Measurements from ENCODE around the gene S1PR5.

Gene S1PR5

DNA sequence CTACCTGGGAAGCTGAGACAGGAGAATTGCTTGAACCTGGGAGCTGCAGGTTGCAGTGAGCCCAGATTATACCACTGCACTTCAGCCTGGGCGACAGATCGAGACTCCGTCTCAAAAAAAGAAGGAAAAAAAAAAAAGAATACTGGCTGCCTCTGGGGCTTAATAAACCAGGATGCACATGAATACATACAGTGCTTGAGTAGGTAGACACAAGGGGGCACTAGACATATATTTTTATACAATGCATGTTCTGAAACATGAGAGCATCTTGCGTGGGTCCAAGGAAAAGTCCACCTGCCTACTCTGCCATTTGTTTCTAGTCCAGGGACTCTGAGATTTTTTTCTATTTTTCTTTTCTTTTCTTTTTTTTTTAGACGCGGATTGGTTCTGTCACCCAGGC, 45.3 kb downstream of the S1PR5 start:
- TF ChIP-seq, protein P1, sequence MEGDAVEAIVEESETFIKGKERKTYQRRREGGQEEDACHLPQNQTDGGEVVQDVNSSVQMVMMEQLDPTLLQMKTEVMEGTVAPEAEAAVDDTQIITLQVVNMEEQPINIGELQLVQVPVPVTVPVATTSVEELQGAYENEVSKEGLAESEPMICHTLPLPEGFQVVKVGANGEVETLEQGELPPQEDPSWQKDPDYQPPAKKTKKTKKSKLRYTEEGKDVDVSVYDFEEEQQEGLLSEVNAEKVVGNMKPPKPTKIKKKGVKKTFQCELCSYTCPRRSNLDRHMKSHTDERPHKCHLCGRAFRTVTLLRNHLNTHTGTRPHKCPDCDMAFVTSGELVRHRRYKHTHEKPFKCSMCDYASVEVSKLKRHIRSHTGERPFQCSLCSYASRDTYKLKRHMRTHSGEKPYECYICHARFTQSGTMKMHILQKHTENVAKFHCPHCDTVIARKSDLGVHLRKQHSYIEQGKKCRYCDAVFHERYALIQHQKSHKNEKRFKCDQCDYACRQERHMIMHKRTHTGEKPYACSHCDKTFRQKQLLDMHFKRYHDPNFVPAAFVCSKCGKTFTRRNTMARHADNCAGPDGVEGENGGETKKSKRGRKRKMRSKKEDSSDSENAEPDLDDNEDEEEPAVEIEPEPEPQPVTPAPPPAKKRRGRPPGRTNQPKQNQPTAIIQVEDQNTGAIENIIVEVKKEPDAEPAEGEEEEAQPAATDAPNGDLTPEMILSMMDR (conservative IDR thresholded peaks at IDR 0.05) = peak; percentile 58
- no peak overlapping the region for H3K27ac ChIP-seq

DNA sequence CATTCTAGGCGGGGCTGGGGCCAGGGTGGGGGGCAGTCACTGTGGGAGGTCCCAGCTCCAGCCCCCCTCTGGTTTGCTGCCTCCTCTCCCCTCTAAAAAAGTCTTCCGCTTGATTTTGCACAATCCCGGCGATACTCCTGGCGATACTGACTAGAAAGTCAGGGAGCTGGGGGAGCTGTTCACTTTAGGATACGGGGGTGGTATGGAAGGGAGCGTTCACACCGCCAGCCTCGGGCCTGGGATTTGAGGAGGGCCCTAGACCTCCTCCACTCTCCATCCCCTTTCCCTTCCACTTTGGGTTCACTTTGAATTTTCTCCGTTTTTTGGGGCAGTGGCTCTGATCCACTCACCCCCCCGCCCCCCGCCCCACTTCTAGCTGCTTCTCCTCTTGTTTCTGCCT, 49.1 kb downstream of the S1PR5 start:
- H3K27ac ChIP-seq = no peak overlapping the region
- TF ChIP-seq, protein P1 (conservative IDR thresholded peaks at IDR 0.05) = no peak

DNA sequence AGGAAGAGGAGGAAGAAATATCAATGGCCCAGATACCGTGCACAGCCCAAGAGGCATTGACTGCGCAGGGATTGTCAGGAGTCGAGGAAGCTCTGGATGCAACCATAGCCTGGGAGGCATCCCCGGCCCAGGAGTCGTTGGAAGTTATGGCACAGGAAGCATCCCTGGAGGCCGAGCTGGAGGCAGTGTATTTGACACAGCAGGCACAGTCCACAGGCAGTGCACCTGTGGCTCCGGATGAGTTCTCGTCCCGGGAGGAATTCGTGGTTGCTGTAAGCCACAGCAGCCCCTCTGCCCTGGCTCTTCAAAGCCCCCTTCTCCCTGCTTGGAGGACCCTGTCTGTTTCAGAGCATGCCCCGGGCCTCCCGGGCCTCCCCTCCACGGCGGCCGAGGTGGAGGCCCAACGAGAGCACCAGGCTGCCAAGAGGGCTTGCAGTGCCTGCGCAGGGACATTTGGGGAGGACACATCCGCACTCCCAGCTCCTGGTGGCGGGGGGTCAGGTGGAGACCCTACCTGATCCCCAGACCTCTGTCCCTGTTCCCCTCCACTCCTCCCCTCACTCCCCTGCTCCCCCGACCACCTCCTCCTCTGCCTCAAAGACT, 50.0 kb downstream of the S1PR5 start:
- TF ChIP-seq, protein P1 (conservative IDR thresholded peaks at IDR 0.05) = no peak
- no peak overlapping the region for H3K27ac ChIP-seq

DNA sequence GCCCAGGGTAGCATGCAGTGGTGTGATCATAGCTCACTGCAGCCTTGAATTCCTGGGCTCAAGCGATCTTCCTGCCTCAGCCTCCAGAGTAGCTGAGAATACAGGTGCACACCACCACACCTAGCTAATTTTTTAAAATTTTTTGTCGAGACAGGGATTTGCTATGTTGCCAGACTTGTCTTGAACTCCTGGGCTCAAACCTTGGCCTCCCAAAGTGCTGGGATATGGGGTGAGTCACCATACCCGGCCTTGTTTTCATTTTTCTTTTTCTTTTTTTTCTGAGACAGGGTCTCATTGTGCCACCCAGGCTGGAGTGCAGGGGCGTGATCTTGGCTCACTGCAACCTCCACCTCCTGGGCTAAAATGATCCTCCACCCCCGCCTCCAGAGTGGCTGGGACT, 52.8 kb downstream of the S1PR5 start:
- TF ChIP-seq, protein P1 (conservative IDR thresholded peaks at IDR 0.05) = no peak

More for the DNA sequence above, 52.8 kb downstream of the S1PR5 start:
- no peak overlapping the region for H3K27ac ChIP-seq

All from VCaP (cell line).